Heart left ventricle (tissue), 13 donors: ENCODE results near the gene ALPI.

Experiments used
- POLR2A ChIP-seq, 2 donors: fragments of 450-650 bp; IDR thresholded peaks; one replicate each; pipeline ENCODE4 v1.6.1; 2017; ENCODE audit warnings: antibody characterized with exemption in 2 of 2, mild to moderate bottlenecking in 2 of 2, moderate library complexity in 2 of 2
- TF ChIP-seq, protein P1 (sequence below), 12 donors: fragments of 200-600 bp; sonication (generic) in 4 of 12; IDR thresholded peaks; one replicate each; pipeline versions ENCODE4 v1.5.0 to v1.8.0; 2018 to 2022; ENCODE audit warnings: antibody characterized with exemption in 12 of 12, mild to moderate bottlenecking in 5 of 12
- donor health status: ischemic (EF 13 %, LVEDD 7.1; RV severe dilation, severe dysfunction).
- donor health status: DM: no; HTN: yes; CAD: no.
- donor health status: DM: no; HTN: no; CAD: no.
- donor health status: ischemic (EF 25% LVEDD 6.9; RV normal size, moderate dysfunction).
- donor health status: ischemic (EF 25% LVEDD 5.7; RV mildly dilated, moderate dysfunction).
- donor health status: ischemic (EF 35%, LVEDD 5.7; RV mildly dilated, moderate dysfunction).
- donor health status: nonischemic (EF 11% LVEDD 7.7; RV severe dilation, severe dysfunction).
- donor health status: DM: yes; HTN: yes; CAD: no.
- donor health status: PGD.
- donor health status: ischemic (EF 29% LVEDD 5.4; RV normal size, mild dysfunction).
- donor health status: nonischemic (EF 23%, LVEDD 6.1; RV moderate dilation, normal function).

DNA sequence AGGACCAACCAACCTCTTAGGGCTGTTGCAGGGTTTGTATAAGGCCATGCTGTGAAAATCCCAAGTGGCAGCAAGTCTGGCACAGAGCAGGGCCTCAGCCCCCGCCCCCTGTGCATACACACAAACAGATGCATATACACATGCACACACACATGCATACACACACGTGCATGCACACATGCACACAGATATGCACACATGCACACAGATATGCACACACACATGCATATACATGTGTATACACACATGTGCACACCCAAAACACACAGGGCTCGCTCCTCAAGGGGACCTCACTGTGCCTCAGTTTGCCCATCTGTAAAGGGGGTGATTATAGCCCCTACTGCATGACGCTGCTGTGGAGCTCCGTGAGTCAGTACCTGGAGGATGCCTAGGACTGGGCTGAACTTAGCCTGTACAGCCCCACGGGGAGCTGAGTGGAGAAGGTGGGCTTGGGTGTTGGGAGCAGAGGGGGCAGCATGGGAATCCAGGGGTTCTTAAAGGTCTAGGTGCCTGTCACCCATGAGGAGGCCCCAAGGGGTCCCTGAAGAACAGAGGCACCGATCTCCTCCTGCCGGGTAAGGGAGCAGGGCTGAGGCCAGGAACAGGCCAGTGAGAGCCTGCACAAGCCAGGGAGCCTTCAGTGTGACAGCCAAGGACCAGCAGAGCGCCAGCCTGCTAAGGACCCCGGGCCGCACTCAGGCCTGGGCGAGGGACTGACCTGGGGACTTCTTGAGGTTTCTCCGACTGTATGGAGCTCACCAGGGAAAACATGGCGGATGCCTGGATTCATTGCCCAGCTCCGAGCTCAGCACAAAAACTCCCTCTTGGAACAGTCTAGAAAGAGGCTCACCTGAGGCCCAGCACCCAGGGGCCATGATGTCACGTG lies 24.0 kb upstream of the ALPI start:
- TF ChIP-seq, protein P1, sequence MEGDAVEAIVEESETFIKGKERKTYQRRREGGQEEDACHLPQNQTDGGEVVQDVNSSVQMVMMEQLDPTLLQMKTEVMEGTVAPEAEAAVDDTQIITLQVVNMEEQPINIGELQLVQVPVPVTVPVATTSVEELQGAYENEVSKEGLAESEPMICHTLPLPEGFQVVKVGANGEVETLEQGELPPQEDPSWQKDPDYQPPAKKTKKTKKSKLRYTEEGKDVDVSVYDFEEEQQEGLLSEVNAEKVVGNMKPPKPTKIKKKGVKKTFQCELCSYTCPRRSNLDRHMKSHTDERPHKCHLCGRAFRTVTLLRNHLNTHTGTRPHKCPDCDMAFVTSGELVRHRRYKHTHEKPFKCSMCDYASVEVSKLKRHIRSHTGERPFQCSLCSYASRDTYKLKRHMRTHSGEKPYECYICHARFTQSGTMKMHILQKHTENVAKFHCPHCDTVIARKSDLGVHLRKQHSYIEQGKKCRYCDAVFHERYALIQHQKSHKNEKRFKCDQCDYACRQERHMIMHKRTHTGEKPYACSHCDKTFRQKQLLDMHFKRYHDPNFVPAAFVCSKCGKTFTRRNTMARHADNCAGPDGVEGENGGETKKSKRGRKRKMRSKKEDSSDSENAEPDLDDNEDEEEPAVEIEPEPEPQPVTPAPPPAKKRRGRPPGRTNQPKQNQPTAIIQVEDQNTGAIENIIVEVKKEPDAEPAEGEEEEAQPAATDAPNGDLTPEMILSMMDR (IDR thresholded peaks at IDR 0.05) = no peak
- no peak for TF ChIP-seq POLR2A (IDR thresholded peaks at IDR 0.05)
